ENCODE results near the gene DEXI. TPM values are rescaled to one million over a fixed set of nuclear protein-coding genes. Genes with fewer than 3 reads are reported as not detected.

Gene DEXI
- total and polyA plus RNA-seq, 7 experiments from 2014 or later: 13.2 to 83.5 (median 38.0) TPM

- DNase-seq: no peak
- Mint-ChIP-seq H3K36me3 (peaks cover 7 to 36% (median 14%) of the 10 kb centered on the region in 5 donors), H3K27ac (peak overlapping the region in 4 of 9 donors; percentile 33 to 84 (median 68)), H3K9me3 (no peaks in the 10 kb centered on the region), H3K4me1 (peaks cover 6 to 70% (median 17%) of the 10 kb centered on the region in 7 donors), H3K4me3 (peak overlapping the region in 2 of 10 donors; percentile 42 to 79), H3K27me3 (no peaks in the 10 kb centered on the region)
- ATAC-seq: no peak
- intact Hi-C loops (cut with micrococcal nuclease): loop anchor here in 1 of 2 donors (1.0 to 2.0 kb wide), 3 partner anchors 17 to 383 kb away; no protein-coding TSS in a partner anchor
- Histone ChIP-seq H3K27ac (ENCODE audit: low read depth, low read length) (no peak overlapping the region), H3K4me3 (ENCODE audit: low read length) (no peak overlapping the region), H3K9me3 (ENCODE audit: control insufficient read depth in 2 of 3, low read length in 3 of 3) (no peaks in the 10 kb centered on the region), H3K27me3 (ENCODE audit: control insufficient read depth in 2 of 2, insufficient read depth in 2 of 2, low read length in 2 of 2) (no peaks in the 10 kb centered on the region), H3K4me1 (ENCODE audit: control insufficient read depth in 2 of 2, insufficient read depth in 2 of 2, low read length in 2 of 2) (peaks cover 0 to 2% of the 10 kb centered on the region in 2 donors), H3K36me3 (ENCODE audit: control insufficient read depth in 2 of 3, insufficient read depth in 3 of 3, low read length in 3 of 3) (peaks cover 0 to 33% (median 0%) of the 10 kb centered on the region in 3 experiments)
- POLR2A ChIA-PET: interaction anchor here (1.4 to 2.9 kb wide), 2 partner anchors 284 to 384 kb away, joined by 6 to 17 read pairs; partner anchors contain the start of gene SOCS1
- CTCF ChIA-PET: interaction anchor here (1.2 to 6.4 kb wide), 4 partner anchors 8 to 383 kb away, joined by 5 to 29 read pairs (median 16); partner anchors contain the start of gene SOCS1
Measured at GRCh38 chr16:10972108-10972818, 30.0 kb upstream of the DEXI start.

GRCh38 chr16:10971560-10971961 is 29.3 kb upstream of the DEXI start:
- CTCF ChIA-PET: interaction anchor here (0.6 to 6.4 kb wide), 11 partner anchors 9 to 401 kb away, joined by 3 to 29 read pairs (median 4); partner anchors contain the start of gene SOCS1
- Mint-ChIP-seq H3K4me1 (peaks cover 6 to 70% (median 15%) of the 10 kb centered on the region in 7 donors), H3K36me3 (peaks cover 7 to 38% (median 14%) of the 10 kb centered on the region in 5 donors), H3K4me3 (peak overlapping the region in 1 of 10 donors; percentile 60), H3K9me3 (no peaks in the 10 kb centered on the region), H3K27ac (peak overlapping the region in 3 of 9 donors; percentile 18 to 49 (median 42)), H3K27me3 (no peaks in the 10 kb centered on the region)
- H3K4me3 ChIP-seq (ENCODE audit: low read length): no peak overlapping the region
- POLR2A ChIA-PET: interaction anchor here (1.4 to 2.9 kb wide), 2 partner anchors 284 to 385 kb away, joined by 6 to 17 read pairs; partner anchors contain the start of gene SOCS1
- peak in 6 of 9 donors; percentile 15 to 56 (median 46) for DNase-seq
- no peaks in the 10 kb centered on the region for H3K9me3 ChIP-seq (ENCODE audit: control insufficient read depth in 2 of 3, low read length in 3 of 3)
- H3K4me1 ChIP-seq (ENCODE audit: control insufficient read depth in 2 of 2, insufficient read depth in 2 of 2, low read length in 2 of 2): no peaks in the 10 kb centered on the region
- no peak overlapping the region for H3K27ac ChIP-seq (ENCODE audit: low read depth, low read length)
- no peaks in the 10 kb centered on the region for H3K27me3 ChIP-seq (ENCODE audit: control insufficient read depth in 2 of 2, insufficient read depth in 2 of 2, low read length in 2 of 2)
- ATAC-seq: peak; percentile 62
- intact Hi-C loops (cut with micrococcal nuclease): loop anchor here (1.0 to 2.0 kb wide), 4 partner anchors 15 to 385 kb away; no protein-coding TSS in a partner anchor
- peaks cover 0 to 40% (median 0%) of the 10 kb centered on the region in 3 experiments for H3K36me3 ChIP-seq (ENCODE audit: control insufficient read depth in 2 of 3, insufficient read depth in 3 of 3, low read length in 3 of 3)

- DNase-seq: no peak
- ATAC-seq: no peak
- no peaks in the 10 kb centered on the region for H3K27me3 ChIP-seq (ENCODE audit: control insufficient read depth in 2 of 2, insufficient read depth in 2 of 2, low read length in 2 of 2)
- H3K4me1 Mint-ChIP-seq: peaks cover 11 to 76% (median 25%) of the 10 kb centered on the region in 7 donors
- H3K27me3 Mint-ChIP-seq: no peaks in the 10 kb centered on the region
- H3K27ac Mint-ChIP-seq: peak overlapping the region in 1 of 9 donors; percentile 2
- no peaks in the 10 kb centered on the region for H3K9me3 Mint-ChIP-seq
- ChIA-PET POLR2A (interaction anchor here (0.6 to 1.1 kb wide), 2 partner anchors 385 to 945 kb away, joined by 3 read pairs; no protein-coding TSS in a partner anchor), CTCF (interaction anchor here (1.3 to 6.4 kb wide), 4 partner anchors 286 to 388 kb away, joined by 7 to 29 read pairs (median 14); partner anchors contain the start of gene SOCS1)
- peaks cover 0 to 45% (median 0%) of the 10 kb centered on the region in 3 experiments for H3K36me3 ChIP-seq (ENCODE audit: control insufficient read depth in 2 of 3, insufficient read depth in 3 of 3, low read length in 3 of 3)
- H3K4me3 Mint-ChIP-seq: no peak overlapping the region
- H3K36me3 Mint-ChIP-seq: peaks cover 7 to 46% (median 20%) of the 10 kb centered on the region in 5 donors
- peaks cover 4 to 7% of the 10 kb centered on the region in 2 donors for H3K4me1 ChIP-seq (ENCODE audit: control insufficient read depth in 2 of 2, insufficient read depth in 2 of 2, low read length in 2 of 2)
- H3K27ac ChIP-seq (ENCODE audit: low read depth, low read length): no peak overlapping the region
- intact Hi-C loops (cut with micrococcal nuclease): loop anchor here in 1 of 2 donors (2.0 kb wide), 1 partner anchor 17 kb away; no protein-coding TSS in a partner anchor
- H3K4me3 ChIP-seq (ENCODE audit: low read length): no peak overlapping the region
- no peaks in the 10 kb centered on the region for H3K9me3 ChIP-seq (ENCODE audit: control insufficient read depth in 2 of 3, low read length in 3 of 3)
Measured at GRCh38 chr16:10970065-10970464, 27.8 kb upstream of the DEXI start.

- Histone ChIP-seq H3K27ac (ENCODE audit: low read depth, low read length) (no peak overlapping the region), H3K27me3 (ENCODE audit: control insufficient read depth in 2 of 2, insufficient read depth in 2 of 2, low read length in 2 of 2) (no peaks in the 10 kb centered on the region), H3K4me3 (ENCODE audit: low read length) (no peak overlapping the region), H3K36me3 (ENCODE audit: control insufficient read depth in 2 of 3, insufficient read depth in 3 of 3, low read length in 3 of 3) (peaks cover 0 to 45% (median 0%) of the 10 kb centered on the region in 3 experiments), H3K9me3 (ENCODE audit: control insufficient read depth in 2 of 3, low read length in 3 of 3) (no peaks in the 10 kb centered on the region), H3K4me1 (ENCODE audit: control insufficient read depth in 2 of 2, insufficient read depth in 2 of 2, low read length in 2 of 2) (peaks cover 5 to 11% of the 10 kb centered on the region in 2 donors)
- ChIA-PET CTCF (interaction anchor here (1.3 to 6.4 kb wide), 3 partner anchors 287 to 389 kb away, joined by 7 to 29 read pairs (median 9); partner anchors contain the start of gene SOCS1), POLR2A (interaction anchor here (0.6 to 1.3 kb wide), 2 partner anchors 286 to 945 kb away, joined by 3 read pairs; partner anchors contain the start of gene SOCS1)
- Mint-ChIP-seq H3K36me3 (peaks cover 7 to 43% (median 17%) of the 10 kb centered on the region in 5 donors), H3K27ac (peak overlapping the region in 1 of 9 donors; percentile 32), H3K27me3 (no peaks in the 10 kb centered on the region), H3K4me3 (no peak overlapping the region), H3K4me1 (peaks cover 8 to 76% (median 29%) of the 10 kb centered on the region in 7 donors), H3K9me3 (no peaks in the 10 kb centered on the region)
- intact Hi-C loops (cut with micrococcal nuclease): loop anchor here in 1 of 2 donors (2.0 kb wide), 1 partner anchor 17 kb away; no protein-coding TSS in a partner anchor
- ATAC-seq (no peak), DNase-seq (no peak)
Measured at GRCh38 chr16:10969615-10970014, 27.3 kb upstream of the DEXI start.

GRCh38 chr16:10968498-10968897 is 26.2 kb upstream of the DEXI start:
- H3K4me1 ChIP-seq (ENCODE audit: control insufficient read depth in 2 of 2, insufficient read depth in 2 of 2, low read length in 2 of 2): peaks cover 11 to 18% of the 10 kb centered on the region in 2 donors
- Mint-ChIP-seq H3K27ac (peak overlapping the region in 1 of 9 donors; percentile 65), H3K36me3 (peaks cover 7 to 40% (median 15%) of the 10 kb centered on the region in 5 donors), H3K27me3 (no peaks in the 10 kb centered on the region), H3K9me3 (no peaks in the 10 kb centered on the region), H3K4me1 (peaks cover 14 to 80% (median 38%) of the 10 kb centered on the region in 7 donors), H3K4me3 (no peak overlapping the region)
- peaks cover 0 to 43% (median under 1%) of the 10 kb centered on the region in 3 experiments for H3K36me3 ChIP-seq (ENCODE audit: control insufficient read depth in 2 of 3, insufficient read depth in 3 of 3, low read length in 3 of 3)
- no peak for ATAC-seq
- no peak for DNase-seq
- no peaks in the 10 kb centered on the region for H3K27me3 ChIP-seq (ENCODE audit: control insufficient read depth in 2 of 2, insufficient read depth in 2 of 2, low read length in 2 of 2)
- H3K4me3 ChIP-seq (ENCODE audit: low read length): no peak overlapping the region
- intact Hi-C loops (cut with micrococcal nuclease): no loop called here
- ChIA-PET POLR2A (interaction anchor here (1.3 kb wide), 1 partner anchor 287 kb away, joined by 3 read pairs; the partner anchor contains the start of gene SOCS1), CTCF (interaction anchor here (1.2 to 6.4 kb wide), 5 partner anchors 288 to 428 kb away, joined by 3 to 29 read pairs (median 6); partner anchors contain the start of gene SOCS1)
- H3K9me3 ChIP-seq (ENCODE audit: control insufficient read depth in 2 of 3, low read length in 3 of 3): no peaks in the 10 kb centered on the region
- H3K27ac ChIP-seq (ENCODE audit: low read depth, low read length): no peak overlapping the region

- peaks cover 11 to 18% of the 10 kb centered on the region in 2 donors for H3K4me1 ChIP-seq (ENCODE audit: control insufficient read depth in 2 of 2, insufficient read depth in 2 of 2, low read length in 2 of 2)
- POLR2A ChIA-PET: no interaction called here
- Mint-ChIP-seq H3K9me3 (no peaks in the 10 kb centered on the region), H3K4me3 (no peak overlapping the region), H3K4me1 (peaks cover 16 to 80% (median 38%) of the 10 kb centered on the region in 7 donors), H3K36me3 (peaks cover 4 to 40% (median 11%) of the 10 kb centered on the region in 5 donors), H3K27me3 (no peaks in the 10 kb centered on the region), H3K27ac (peak overlapping the region in 2 of 9 donors; percentile 30 to 39)
- H3K4me3 ChIP-seq (ENCODE audit: low read length): no peak overlapping the region
- no peaks in the 10 kb centered on the region for H3K27me3 ChIP-seq (ENCODE audit: control insufficient read depth in 2 of 2, insufficient read depth in 2 of 2, low read length in 2 of 2)
- no peak for ATAC-seq
- intact Hi-C loops (cut with micrococcal nuclease): no loop called here
- peaks cover 0 to 45% (median 5%) of the 10 kb centered on the region in 3 experiments for H3K36me3 ChIP-seq (ENCODE audit: control insufficient read depth in 2 of 3, insufficient read depth in 3 of 3, low read length in 3 of 3)
- H3K9me3 ChIP-seq (ENCODE audit: control insufficient read depth in 2 of 3, low read length in 3 of 3): no peaks in the 10 kb centered on the region
- no peak overlapping the region for H3K27ac ChIP-seq (ENCODE audit: low read depth, low read length)
- DNase-seq: no peak
- CTCF ChIA-PET: interaction anchor here (1.2 to 6.4 kb wide), 5 partner anchors 289 to 429 kb away, joined by 3 to 29 read pairs (median 6); partner anchors contain the start of gene SOCS1
Measured at GRCh38 chr16:10967986-10968385, 25.7 kb upstream of the DEXI start.

Data from naive thymus-derived CD4-positive, alpha-beta T cell (primary cell).